Smooth muscle cell (in vitro differentiated cells): ENCODE measurements around the gene KLHL13. TPM values are rescaled to one million over a fixed set of nuclear protein-coding genes. Genes with fewer than 3 reads are reported as not detected.

Experiments
- DNase-seq: peaks from one replicate; lab custom pipeline; 2025; ENCODE audit not compliant: unreplicated experiment; lab: John Stamatoyannopoulos, UW
- H2AFZ ChIP-seq: fragments of 200-600 bp; sonication (generic); 2 replicates; pipeline ENCODE4 v1.6.0; 2016; ENCODE audit warnings: antibody characterized with exemption, low read depth, mild to moderate bottlenecking
- H3F3A ChIP-seq: fragments of 200-600 bp; sonication (generic); 2 replicates; pipeline ENCODE4 v1.6.0; 2017; ENCODE audit warnings: antibody characterized with exemption, low read depth
- H3K27ac ChIP-seq: fragments of 200-600 bp; sonication (generic); 2 replicates; pipeline ENCODE4 v1.5.1; 2016; ENCODE audit warnings: low read depth, mild to moderate bottlenecking
- H3K27me3 ChIP-seq: fragments of 200-600 bp; sonication (generic); 2 replicates; pipeline ENCODE4 v1.6.1; 2016; ENCODE audit warnings: low read depth, mild to moderate bottlenecking
- H3K36me3 ChIP-seq: fragments of 200-600 bp; sonication (generic); 2 replicates; pipeline ENCODE4 v1.5.1; 2016; ENCODE audit warnings: low read depth
- H3K4me1 ChIP-seq: fragments of 200-600 bp; sonication (generic); 2 replicates; pipeline ENCODE4 v1.5.1; 2016; ENCODE audit warnings: low read depth
- H3K4me2 ChIP-seq: fragments of 200-600 bp; sonication (generic); 2 replicates; pipeline ENCODE4 v1.6.0; 2016; ENCODE audit warnings: mild to moderate bottlenecking
- H3K4me3 ChIP-seq: fragments of 200-600 bp; sonication (generic); 2 replicates; pipeline ENCODE4 v1.5.1; 2016; ENCODE audit warnings: mild to moderate bottlenecking
- H3K79me2 ChIP-seq: fragments of 200-600 bp; sonication (generic); 2 replicates; pipeline ENCODE4 v1.6.0; 2016; ENCODE audit warnings: low read depth, mild to moderate bottlenecking
- H3K9ac ChIP-seq: fragments of 200-600 bp; sonication (generic); 2 replicates; pipeline ENCODE4 v1.6.0; 2016; ENCODE audit warnings: low read depth
- H3K9me3 ChIP-seq: fragments of 200-600 bp; sonication (generic); replicated peaks from 2 replicates; pipeline ENCODE4 v1.5.1; 2016; ENCODE audit warnings: low read depth
- H4K20me1 ChIP-seq: fragments of 200-600 bp; sonication (generic); 2 replicates; pipeline ENCODE4 v1.6.0; 2016; ENCODE audit warnings: low read depth
- CTCF ChIP-seq: fragments of 200-600 bp; sonication (generic); IDR thresholded peaks from 2 replicates; pipeline ENCODE4 v1.5.1; 2017; ENCODE audit warnings: borderline replicate concordance, mild to moderate bottlenecking, antibody characterized with exemption; ENCODE audit not compliant: insufficient read depth, poor library complexity, severe bottlenecking
- WGBS: methylation state at CpG from one replicate; pipeline ENCODE4 v1.1.7; 2016; ENCODE audit warnings: low lambda C conversion rate; 5-methylcytosine and 5-hydroxymethylcytosine counted together
- polyA plus RNA-seq: library from polyadenylated mRNA; unstranded; fragments of >200 nt; fragmentation: Nextera tagmentation; extraction: Ambion mirVana; gene quantifications from 2 replicates; pipeline ENCODE4 v1.2.1, GENCODE V29; 2016
- total RNA-seq: library from RNA; depleted of rRNA; stranded (reverse); fragments of >200 nt; gene quantifications from 2 replicates; pipeline ENCODE4 v1.2.3, GENCODE V29; 2014

KLHL13 gene
- total and polyA plus RNA-seq, 2 experiments from 2014 or later = 0.32 to 3.4 TPM

GRCh38 chrX:118114971-118115370, 1.6 kb downstream of the KLHL13 start:
- H3K9ac ChIP-seq = no peak overlapping the region
- H3F3A ChIP-seq = no peaks in the 10 kb centered on the region
- 83% methylated on average over 2 of the region's 2 CpGs for WGBS
- no peaks in the 10 kb centered on the region for H3K79me2 ChIP-seq
- peak overlapping the region; percentile 63 for H3K4me3 ChIP-seq
- DNase-seq = no peak
- H3K9me3 ChIP-seq = no peaks in the 10 kb centered on the region
- no peak overlapping the region for H3K27ac ChIP-seq
- no peaks in the 10 kb centered on the region for H3K27me3 ChIP-seq
- H4K20me1 ChIP-seq = no peaks in the 10 kb centered on the region
- no peaks in the 10 kb centered on the region for H3K36me3 ChIP-seq
- H3K4me2 ChIP-seq = no peak overlapping the region
- no peak overlapping the region for H2AFZ ChIP-seq
- no peak for TF ChIP-seq CTCF
- H3K4me1 ChIP-seq = no peaks in the 10 kb centered on the region

GRCh38 chrX:118109065-118109464, 7.5 kb downstream of the KLHL13 start:
- Histone ChIP-seq H3K27ac (no peak overlapping the region), H3K36me3 (no peaks in the 10 kb centered on the region), H3K79me2 (no peaks in the 10 kb centered on the region), H3F3A (no peaks in the 10 kb centered on the region), H3K4me2 (no peak overlapping the region), H2AFZ (no peak overlapping the region), H4K20me1 (no peaks in the 10 kb centered on the region), H3K9me3 (no peaks in the 10 kb centered on the region), H3K9ac (no peak overlapping the region), H3K4me1 (no peaks in the 10 kb centered on the region), H3K27me3 (no peaks in the 10 kb centered on the region), H3K4me3 (no peak overlapping the region)
- 82% methylated on average over 5 of the region's 5 CpGs for WGBS
- no peak for TF ChIP-seq CTCF
- DNase-seq = no peak

GRCh38 chrX:118108304-118108703, 8.3 kb downstream of the KLHL13 start:
- H3K9ac ChIP-seq = no peak overlapping the region
- H4K20me1 ChIP-seq = no peaks in the 10 kb centered on the region
- H3K79me2 ChIP-seq = no peaks in the 10 kb centered on the region
- no peak overlapping the region for H3K4me3 ChIP-seq
- H2AFZ ChIP-seq = no peak overlapping the region
- H3K4me1 ChIP-seq = no peaks in the 10 kb centered on the region
- no peak overlapping the region for H3K27ac ChIP-seq
- no peaks in the 10 kb centered on the region for H3F3A ChIP-seq
- 25% methylated on average over 1 of the region's 1 CpG for WGBS
- no peak overlapping the region for H3K4me2 ChIP-seq
- H3K36me3 ChIP-seq = no peaks in the 10 kb centered on the region
- no peaks in the 10 kb centered on the region for H3K9me3 ChIP-seq
- TF ChIP-seq CTCF = no peak
- DNase-seq = no peak
- no peaks in the 10 kb centered on the region for H3K27me3 ChIP-seq

- no peak for TF ChIP-seq CTCF
- no peak overlapping the region for H3K4me2 ChIP-seq
- H3K27me3 ChIP-seq = no peaks in the 10 kb centered on the region
- no peaks in the 10 kb centered on the region for H3K79me2 ChIP-seq
- H3F3A ChIP-seq = no peaks in the 10 kb centered on the region
- H2AFZ ChIP-seq = no peak overlapping the region
- H4K20me1 ChIP-seq = no peaks in the 10 kb centered on the region
- H3K9me3 ChIP-seq = no peaks in the 10 kb centered on the region
- H3K36me3 ChIP-seq = no peaks in the 10 kb centered on the region
- H3K4me3 ChIP-seq = no peak overlapping the region
- H3K27ac ChIP-seq = no peak overlapping the region
- no peak overlapping the region for H3K9ac ChIP-seq
- H3K4me1 ChIP-seq = no peaks in the 10 kb centered on the region
- DNase-seq = no peak
- 74% methylated on average over 5 of the region's 5 CpGs for WGBS
Observed at GRCh38 chrX:118100091-118100490, 16.5 kb downstream of the KLHL13 start.
